ACC112 (cell line): ENCODE results near the gene TET2.

Source experiments
- H2AFZ ChIP-seq: fragments of 200-600 bp; sonication (generic); one replicate; pipeline ENCODE4 v1.6.0; 2017; ENCODE audit warnings: antibody characterized with exemption, low read length; ENCODE audit not compliant: unreplicated experiment
- H3K27ac ChIP-seq: fragments of 200-600 bp; sonication (generic); 2 replicates; pipeline ENCODE4 v1.5.1; 2014; ENCODE audit warnings: low read depth, mild to moderate bottlenecking, antibody characterized with exemption, low read length, moderate library complexity
- H3K27me3 ChIP-seq: fragments of 200-600 bp; sonication (generic); 2 replicates; pipeline ENCODE4 v1.6.1; 2014; ENCODE audit warnings: mild to moderate bottlenecking, antibody characterized with exemption, low read length, moderate library complexity, mixed read lengths; ENCODE audit not compliant: insufficient read depth
- H3K36me3 ChIP-seq: fragments of 200-600 bp; sonication (generic); 2 replicates; pipeline ENCODE4 v1.6.1; 2016; ENCODE audit warnings: mild to moderate bottlenecking, antibody characterized with exemption, low read length, moderate library complexity, mixed read lengths; ENCODE audit not compliant: insufficient read depth
- H3K4me1 ChIP-seq: fragments of 200-600 bp; sonication (generic); one replicate; pipeline ENCODE4 v1.6.1; 2016; ENCODE audit warnings: low read length, mixed read lengths; ENCODE audit not compliant: insufficient read depth, unreplicated experiment, control insufficient read depth
- H3K4me3 ChIP-seq: fragments of 200-600 bp; sonication (generic); 2 replicates; pipeline ENCODE4 v1.5.1; 2014; ENCODE audit warnings: mild to moderate bottlenecking, low read depth, low read length
- H3K79me2 ChIP-seq: fragments of 200-600 bp; sonication (generic); one replicate; pipeline ENCODE4 v1.6.0; 2016; ENCODE audit warnings: low read length; ENCODE audit not compliant: control insufficient read depth, unreplicated experiment, insufficient read depth

The TET2 gene

GRCh38 chr4:105181259-105181658 is 34.6 kb downstream of the TET2 start:
- no peak overlapping the region for H3K27ac ChIP-seq
- H3K27me3 ChIP-seq: no peaks in the 10 kb centered on the region
- no peak overlapping the region for H2AFZ ChIP-seq
- peaks cover 13% of the 10 kb centered on the region for H3K4me1 ChIP-seq
- H3K79me2 ChIP-seq: peaks cover 22% of the 10 kb centered on the region
- H3K4me3 ChIP-seq: no peak overlapping the region
- H3K36me3 ChIP-seq: no peaks in the 10 kb centered on the region

DNA sequence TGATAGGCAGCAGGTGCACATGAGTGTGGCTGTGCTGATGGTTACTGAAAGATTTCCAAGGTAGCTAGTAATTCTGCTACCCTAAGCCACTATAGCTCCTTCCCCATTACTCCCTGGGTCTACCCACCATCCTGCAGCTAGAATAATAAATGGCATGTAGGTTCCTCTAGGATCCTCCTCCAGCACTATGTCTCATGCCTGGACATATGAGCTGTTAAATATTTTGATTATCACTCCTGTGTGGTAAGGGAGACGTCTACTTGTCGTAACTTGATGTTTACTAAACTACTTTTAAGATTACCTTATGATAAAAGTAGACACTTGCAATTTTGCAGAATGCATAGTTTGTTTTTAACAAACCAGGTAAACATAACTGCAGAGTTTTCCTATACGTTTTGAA is 35.5 kb downstream of the TET2 start:
- no peak overlapping the region for H3K4me3 ChIP-seq
- H3K27me3 ChIP-seq: no peaks in the 10 kb centered on the region
- H3K27ac ChIP-seq: no peak overlapping the region
- peaks cover 21% of the 10 kb centered on the region for H3K4me1 ChIP-seq
- H2AFZ ChIP-seq: no peak overlapping the region
- H3K36me3 ChIP-seq: no peaks in the 10 kb centered on the region
- H3K79me2 ChIP-seq: peaks cover 22% of the 10 kb centered on the region

DNA sequence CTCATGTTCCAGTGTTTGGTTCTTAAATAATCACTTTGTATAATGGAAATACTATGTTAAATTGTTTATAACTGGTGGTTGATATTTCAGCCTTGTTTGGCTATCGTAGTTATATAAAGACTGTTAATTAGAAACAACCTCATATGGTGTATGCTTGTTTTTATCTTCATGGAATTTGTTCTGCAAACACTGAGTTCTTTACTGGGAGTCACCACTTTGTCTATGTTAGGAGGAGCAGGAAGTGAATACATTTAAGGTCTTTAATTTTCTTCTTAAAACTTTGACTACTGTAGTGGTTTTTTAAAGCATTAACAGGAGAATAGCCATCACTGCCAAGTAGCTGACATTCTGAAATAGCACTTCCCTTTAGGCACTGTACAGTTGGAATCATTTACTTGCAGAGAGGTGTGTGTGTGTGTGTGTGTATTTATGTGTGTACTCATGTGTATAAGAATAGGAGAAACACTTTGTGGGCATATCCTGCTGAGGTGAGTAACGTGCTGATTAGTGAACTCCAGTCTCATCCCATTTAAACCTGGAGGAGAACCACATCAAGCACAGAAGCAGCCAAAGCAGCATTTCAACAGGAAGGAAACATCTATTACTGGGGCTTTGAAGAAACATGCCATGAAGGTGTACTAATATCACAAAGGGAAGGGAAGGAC is 37.8 kb downstream of the TET2 start:
- peaks cover 25% of the 10 kb centered on the region for H3K4me1 ChIP-seq
- no peak overlapping the region for H3K27ac ChIP-seq
- H3K27me3 ChIP-seq: no peaks in the 10 kb centered on the region
- H3K4me3 ChIP-seq: no peak overlapping the region
- peaks cover 22% of the 10 kb centered on the region for H3K79me2 ChIP-seq
- H2AFZ ChIP-seq: no peak overlapping the region
- H3K36me3 ChIP-seq: no peaks in the 10 kb centered on the region

- Histone ChIP-seq H3K79me2 (peaks cover 15% of the 10 kb centered on the region), H3K4me3 (no peak overlapping the region), H3K27me3 (no peaks in the 10 kb centered on the region), H3K4me1 (peaks cover 26% of the 10 kb centered on the region), H3K36me3 (no peaks in the 10 kb centered on the region), H3K27ac (peak overlapping the region; percentile 18; the same call in 1 of the 2 replicates), H2AFZ (no peak overlapping the region)
Measured at GRCh38 chr4:105186701-105187161, 40.1 kb downstream of the TET2 start.

- no peak overlapping the region for H3K27ac ChIP-seq
- no peaks in the 10 kb centered on the region for H3K36me3 ChIP-seq
- H3K4me1 ChIP-seq: peaks cover 57% of the 10 kb centered on the region
- no peaks in the 10 kb centered on the region for H3K27me3 ChIP-seq
- H3K79me2 ChIP-seq: peaks cover under 1% of the 10 kb centered on the region
- H3K4me3 ChIP-seq: no peak overlapping the region
- no peak overlapping the region for H2AFZ ChIP-seq
Measured at GRCh38 chr4:105189855-105190650, 43.4 kb downstream of the TET2 start.

GRCh38 chr4:105191621-105192210 is 45.0 kb downstream of the TET2 start:
- Histone ChIP-seq H3K36me3 (no peaks in the 10 kb centered on the region), H3K27me3 (no peaks in the 10 kb centered on the region), H2AFZ (no peak overlapping the region), H3K27ac (peak overlapping the region; percentile 10; the same call in 1 of the 2 replicates), H3K4me1 (peaks cover 64% of the 10 kb centered on the region), H3K79me2 (no peaks in the 10 kb centered on the region), H3K4me3 (no peak overlapping the region)

- Histone ChIP-seq H3K4me1 (peaks cover 69% of the 10 kb centered on the region), H2AFZ (no peak overlapping the region), H3K79me2 (no peaks in the 10 kb centered on the region), H3K36me3 (no peaks in the 10 kb centered on the region), H3K27me3 (no peaks in the 10 kb centered on the region), H3K27ac (no peak overlapping the region), H3K4me3 (no peak overlapping the region)
Measured at GRCh38 chr4:105192474-105192873, 45.8 kb downstream of the TET2 start.

DNA sequence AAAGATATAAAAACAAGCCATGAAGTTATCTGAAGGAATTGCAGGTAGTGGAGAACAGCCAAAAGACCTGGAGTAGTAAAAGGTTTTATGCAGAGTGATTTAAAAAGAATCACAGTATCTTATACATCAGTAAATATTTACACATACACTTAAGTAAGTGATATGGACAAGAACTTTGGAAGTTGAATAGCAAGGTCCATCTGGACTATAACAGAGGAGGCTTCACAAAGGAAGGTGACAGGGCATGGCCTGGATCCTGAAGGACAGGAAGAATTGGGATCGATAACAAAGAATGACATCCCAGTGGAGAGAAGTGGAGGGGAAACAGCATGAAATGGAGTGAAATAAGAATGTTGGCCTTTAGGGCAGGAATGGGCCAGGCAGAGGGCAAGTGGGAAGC is 46.2 kb downstream of the TET2 start:
- no peak overlapping the region for H3K4me3 ChIP-seq
- no peaks in the 10 kb centered on the region for H3K36me3 ChIP-seq
- no peak overlapping the region for H2AFZ ChIP-seq
- peaks cover 68% of the 10 kb centered on the region for H3K4me1 ChIP-seq
- H3K27ac ChIP-seq: no peak overlapping the region
- no peaks in the 10 kb centered on the region for H3K79me2 ChIP-seq
- no peaks in the 10 kb centered on the region for H3K27me3 ChIP-seq

DNA sequence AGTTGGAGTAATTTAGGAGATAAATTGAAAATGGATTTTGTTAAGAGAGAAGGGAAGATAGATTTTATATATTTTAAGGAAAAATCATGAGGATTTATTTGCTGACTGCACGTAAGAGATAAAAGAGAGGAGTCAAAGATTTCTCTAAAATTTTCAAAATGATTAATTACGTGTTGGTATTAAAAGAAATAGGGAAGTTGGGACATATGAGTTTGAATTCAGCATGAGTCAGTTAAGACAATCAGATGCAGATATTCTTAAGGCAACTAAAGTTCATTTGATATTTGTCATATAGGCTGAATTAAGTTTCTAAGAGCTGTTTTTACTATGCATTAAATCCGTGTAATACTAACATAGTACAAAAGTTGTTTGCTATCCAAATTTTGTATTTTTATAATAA is 46.9 kb downstream of the TET2 start:
- Histone ChIP-seq H3K36me3 (no peaks in the 10 kb centered on the region), H3K27ac (no peak overlapping the region), H3K4me1 (peaks cover 66% of the 10 kb centered on the region), H2AFZ (no peak overlapping the region), H3K79me2 (no peaks in the 10 kb centered on the region), H3K4me3 (no peak overlapping the region), H3K27me3 (no peaks in the 10 kb centered on the region)

DNA sequence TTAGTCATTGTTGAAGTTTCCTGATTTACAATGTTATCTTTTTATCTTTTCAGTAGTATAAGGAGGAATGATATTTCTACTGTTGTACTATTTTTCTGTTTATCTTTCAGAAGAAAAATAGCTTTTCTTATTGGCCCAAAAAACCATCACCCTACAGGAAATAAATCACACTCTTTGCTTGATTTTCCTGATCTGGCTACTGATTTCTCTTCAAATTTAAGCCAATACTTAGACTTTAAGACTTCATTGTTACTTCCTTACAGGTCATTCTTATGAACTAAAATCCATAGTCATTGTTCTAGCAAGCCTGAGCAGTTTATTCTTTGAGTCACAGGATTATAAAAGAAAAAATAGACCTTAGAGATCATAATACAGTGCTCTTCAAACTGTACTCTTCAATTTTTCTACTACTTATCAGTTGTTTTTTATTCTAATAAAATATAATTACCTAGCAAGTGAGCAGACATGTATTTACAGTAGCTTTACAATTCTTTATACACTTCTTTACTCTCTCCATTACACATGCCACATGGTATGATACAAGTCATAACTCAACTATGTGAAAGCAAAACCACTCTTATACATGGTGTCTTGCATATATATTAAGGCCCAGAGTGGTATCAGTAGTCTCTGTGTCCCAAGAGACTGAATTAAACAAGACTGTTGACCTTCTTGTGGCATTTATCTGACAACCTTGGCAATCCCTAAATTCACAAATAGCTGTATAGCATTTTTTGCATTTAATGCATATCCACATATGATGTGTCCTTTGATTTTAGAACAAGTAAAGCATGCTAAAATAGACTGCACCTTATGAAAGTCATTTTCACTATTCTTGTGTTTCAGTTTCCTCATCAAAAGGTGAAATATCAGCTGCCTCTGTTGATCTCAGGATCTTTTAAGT is 47.9 kb downstream of the TET2 start:
- Histone ChIP-seq H2AFZ (no peak overlapping the region), H3K4me1 (peaks cover 74% of the 10 kb centered on the region), H3K27ac (peak overlapping the region; percentile 59), H3K27me3 (no peaks in the 10 kb centered on the region), H3K79me2 (no peaks in the 10 kb centered on the region), H3K4me3 (no peak overlapping the region), H3K36me3 (no peaks in the 10 kb centered on the region)
